Caco-2 (cell line): ENCODE results near the gene CTDNEP1. TPM values are rescaled to one million over a fixed set of nuclear protein-coding genes. Genes with fewer than 3 reads are reported as not detected.

Experiments
- BruUV-seq: library from RNA; stranded (reverse); fragments of 400-500 nt; replicated peaks from 2 replicates; lab custom pipeline; 2021; lab: Mats Ljungman, UMichigan
- CTCF ChIA-PET: fragments of 300-600 bp; sonication (Branson Sonifier 250); formaldehyde crosslinking; loops from one replicate; lab custom pipeline; 2022; ENCODE audit warnings: antibody characterized with exemption; lab: Charles Lee
- POLR2A ChIA-PET: fragments of 300-600 bp; sonication (Branson Sonifier 250); formaldehyde crosslinking; loops from one replicate; lab custom pipeline; 2022; ENCODE audit warnings: antibody characterized with exemption; lab: Charles Lee
- DNase-seq, 2 experiments: peaks; one replicate each; pipeline versions ENCODE4 v3.0.0 to v3.0.0-alpha.2; 2020 to 2022
- H3K27me3 ChIP-seq: replicated peaks from 2 replicates; pipeline ENCODE4 v1.6.0; 2011; ENCODE audit warnings: low read length; ENCODE audit not compliant: control insufficient read depth, insufficient read depth
- H3K36me3 ChIP-seq: 2 replicates; pipeline ENCODE4 v1.5.1; 2011; ENCODE audit warnings: low read length; ENCODE audit not compliant: control insufficient read depth, insufficient read depth
- H3K4me1 ChIP-seq: fragments of 250-450 bp; sonication (Bioruptor Pico); 2 replicates; pipeline ENCODE4 v1.5.1; 2020; ENCODE audit warnings: mild to moderate bottlenecking
- H3K4me3 ChIP-seq: 2 replicates; pipeline ENCODE4 v1.5.1; 2011; ENCODE audit warnings: low read depth, mild to moderate bottlenecking, control low read depth, low read length
- H3K9me3 ChIP-seq: fragments of 250-450 bp; sonication (Bioruptor Pico); 2 replicates; pipeline ENCODE4 v1.5.1; 2020; ENCODE audit warnings: mild to moderate bottlenecking, moderate library complexity
- H3K27ac Mint-ChIP-seq: one replicate; pipeline ENCODE4 v1.8.0; 2022; ENCODE audit warnings: mixed read lengths; ENCODE audit not compliant: unreplicated experiment
- H3K27me3 Mint-ChIP-seq: one replicate; pipeline ENCODE4 v1.8.0; 2022; ENCODE audit warnings: mixed read lengths; ENCODE audit not compliant: insufficient read depth, unreplicated experiment
- H3K36me3 Mint-ChIP-seq: one replicate; pipeline ENCODE4 v1.8.0; 2022; ENCODE audit warnings: mild to moderate bottlenecking, mixed read lengths; ENCODE audit not compliant: insufficient read depth, unreplicated experiment
- H3K4me1 Mint-ChIP-seq: one replicate; pipeline ENCODE4 v1.8.0; 2022; ENCODE audit warnings: low read depth, mixed read lengths; ENCODE audit not compliant: unreplicated experiment
- H3K4me3 Mint-ChIP-seq: one replicate; pipeline ENCODE4 v1.8.0; 2022; ENCODE audit warnings: mild to moderate bottlenecking, moderate library complexity, mixed read lengths; ENCODE audit not compliant: unreplicated experiment
- H3K9me3 Mint-ChIP-seq: one replicate; pipeline ENCODE4 v1.8.0; 2022; ENCODE audit warnings: mixed read lengths; ENCODE audit not compliant: unreplicated experiment
- intact Hi-C: fragments of 100-400 bp; cut with micrococcal nuclease; formaldehyde crosslinking; loops from one replicate; pipeline ENCODE4 v1.10.0; 2022; ENCODE audit not compliant: unreplicated experiment
- total RNA-seq: library from RNA; stranded (reverse); gene quantifications from 2 replicates; pipeline ENCODE4 v1.2.3, GENCODE V29; 2022
- TF ChIP-seq, protein P1 (sequence below), 2 experiments: fragments of 200-600 bp in 1 of 2; IDR thresholded peaks; 1 replicate in 1 of 2; 2 replicates in 1 of 2; pipeline versions ENCODE4 v1.5.1 to v1.8.0; 2011 to 2022; ENCODE audit warnings: antibody characterized with exemption in 1 of 2, control low read depth in 1 of 2, inconsistent platforms in 1 of 2, low read depth in 1 of 2, low read length in 1 of 2, mild to moderate bottlenecking in 1 of 2, moderate library complexity in 1 of 2; ENCODE audit not compliant: insufficient read depth in 1 of 2, severe bottlenecking in 1 of 2, unreplicated experiment in 1 of 2

The CTDNEP1 gene
- total RNA-seq, 1 experiment from 2014 or later: 71.1 TPM

DNA sequence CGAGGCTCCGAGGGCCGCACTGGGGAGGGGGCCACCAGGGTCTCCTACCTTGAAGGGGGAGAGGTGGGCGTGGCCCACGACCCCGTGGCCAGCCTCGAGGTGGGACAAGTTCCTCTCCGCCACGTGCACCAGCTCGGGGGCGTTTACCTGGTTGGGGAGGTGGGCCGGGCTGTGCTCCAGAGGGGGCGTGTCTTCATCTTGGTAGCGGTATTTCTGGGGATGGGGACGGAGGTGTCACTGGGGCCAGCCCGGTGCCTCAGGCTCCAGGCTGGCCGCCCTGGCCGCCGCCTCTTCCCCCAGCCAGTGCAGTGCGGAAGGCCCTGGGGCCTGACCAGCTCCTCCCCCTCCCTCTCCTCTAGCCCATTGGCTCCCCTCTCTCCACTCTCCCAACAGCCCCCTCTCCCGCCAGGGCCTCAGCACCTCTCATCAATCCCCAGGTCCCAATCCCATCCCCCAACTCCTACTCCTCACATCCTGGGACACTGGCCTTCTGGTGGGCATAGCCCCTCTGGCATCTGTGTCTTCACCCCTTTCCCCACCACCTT, 43.4 kb downstream of the CTDNEP1 start:
- no peak for DNase-seq
- ChIA-PET CTCF (no interaction called here), POLR2A (no interaction called here)
- TF ChIP-seq, protein P1, sequence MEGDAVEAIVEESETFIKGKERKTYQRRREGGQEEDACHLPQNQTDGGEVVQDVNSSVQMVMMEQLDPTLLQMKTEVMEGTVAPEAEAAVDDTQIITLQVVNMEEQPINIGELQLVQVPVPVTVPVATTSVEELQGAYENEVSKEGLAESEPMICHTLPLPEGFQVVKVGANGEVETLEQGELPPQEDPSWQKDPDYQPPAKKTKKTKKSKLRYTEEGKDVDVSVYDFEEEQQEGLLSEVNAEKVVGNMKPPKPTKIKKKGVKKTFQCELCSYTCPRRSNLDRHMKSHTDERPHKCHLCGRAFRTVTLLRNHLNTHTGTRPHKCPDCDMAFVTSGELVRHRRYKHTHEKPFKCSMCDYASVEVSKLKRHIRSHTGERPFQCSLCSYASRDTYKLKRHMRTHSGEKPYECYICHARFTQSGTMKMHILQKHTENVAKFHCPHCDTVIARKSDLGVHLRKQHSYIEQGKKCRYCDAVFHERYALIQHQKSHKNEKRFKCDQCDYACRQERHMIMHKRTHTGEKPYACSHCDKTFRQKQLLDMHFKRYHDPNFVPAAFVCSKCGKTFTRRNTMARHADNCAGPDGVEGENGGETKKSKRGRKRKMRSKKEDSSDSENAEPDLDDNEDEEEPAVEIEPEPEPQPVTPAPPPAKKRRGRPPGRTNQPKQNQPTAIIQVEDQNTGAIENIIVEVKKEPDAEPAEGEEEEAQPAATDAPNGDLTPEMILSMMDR (IDR thresholded peaks at IDR 0.05; ENCODE audit: insufficient read depth in 1 of 2, low read depth in 1 of 2, low read length in 1 of 2, severe bottlenecking in 1 of 2, unreplicated experiment in 1 of 2): no peak
- intact Hi-C loops: no loop called here
- Histone ChIP-seq H3K27me3 (no peaks in the 10 kb centered on the region), H3K4me3 (no peak overlapping the region), H3K36me3 (no peaks in the 10 kb centered on the region), H3K4me1 (no peaks in the 10 kb centered on the region), H3K9me3 (no peaks in the 10 kb centered on the region)
- Mint-ChIP-seq H3K27me3 (no peaks in the 10 kb centered on the region), H3K9me3 (no peaks in the 10 kb centered on the region), H3K36me3 (peaks cover 7% of the 10 kb centered on the region), H3K4me3 (no peak overlapping the region), H3K4me1 (peaks cover 6% of the 10 kb centered on the region), H3K27ac (no peak overlapping the region)
- BruUV-seq: no TSS peak

GRCh38 chr17:7207120-7208001, 44.2 kb downstream of the CTDNEP1 start:
- Mint-ChIP-seq H3K36me3 (peaks cover 7% of the 10 kb centered on the region), H3K27me3 (no peaks in the 10 kb centered on the region), H3K9me3 (no peaks in the 10 kb centered on the region), H3K27ac (no peak overlapping the region), H3K4me3 (no peak overlapping the region), H3K4me1 (peaks cover 6% of the 10 kb centered on the region)
- Histone ChIP-seq H3K36me3 (no peaks in the 10 kb centered on the region), H3K27me3 (no peaks in the 10 kb centered on the region), H3K9me3 (no peaks in the 10 kb centered on the region), H3K4me3 (no peak overlapping the region), H3K4me1 (no peaks in the 10 kb centered on the region)
- intact Hi-C loops: no loop called here
- DNase-seq: no peak
- TF ChIP-seq, protein P1 (IDR thresholded peaks at IDR 0.05; ENCODE audit: insufficient read depth in 1 of 2, low read depth in 1 of 2, low read length in 1 of 2, severe bottlenecking in 1 of 2, unreplicated experiment in 1 of 2): no peak
- POLR2A ChIA-PET: no interaction called here
- no TSS peak for BruUV-seq
- CTCF ChIA-PET: no interaction called here

DNA sequence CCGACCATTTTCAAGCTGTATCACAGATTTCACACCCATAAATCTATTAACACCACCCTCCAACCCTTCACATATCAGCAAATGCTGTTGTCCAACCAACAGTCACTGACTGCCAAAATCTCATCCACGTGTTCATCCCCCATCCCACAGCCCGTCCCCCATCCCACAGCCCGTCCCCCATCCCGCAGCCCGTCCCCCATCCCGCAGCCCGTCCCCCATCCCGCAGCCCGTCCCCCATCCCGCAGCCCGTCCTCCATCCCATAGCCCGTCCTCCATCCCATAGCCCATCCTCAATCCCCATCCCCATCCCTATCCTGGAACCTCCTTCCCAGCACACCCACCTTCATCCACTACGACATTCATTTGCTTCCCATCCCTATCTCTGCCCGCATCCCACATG, 46.0 kb downstream of the CTDNEP1 start:
- Histone ChIP-seq H3K9me3 (no peaks in the 10 kb centered on the region), H3K27me3 (no peaks in the 10 kb centered on the region), H3K4me3 (no peak overlapping the region), H3K36me3 (no peaks in the 10 kb centered on the region), H3K4me1 (no peaks in the 10 kb centered on the region)
- Mint-ChIP-seq H3K4me1 (peaks cover 6% of the 10 kb centered on the region), H3K27ac (no peak overlapping the region), H3K36me3 (peaks cover 7% of the 10 kb centered on the region), H3K9me3 (no peaks in the 10 kb centered on the region), H3K27me3 (no peaks in the 10 kb centered on the region), H3K4me3 (peak overlapping the region; percentile 66)
- TF ChIP-seq, protein P1 (IDR thresholded peaks at IDR 0.05; ENCODE audit: insufficient read depth in 1 of 2, low read depth in 1 of 2, low read length in 1 of 2, severe bottlenecking in 1 of 2, unreplicated experiment in 1 of 2): no peak
- ChIA-PET POLR2A (no interaction called here), CTCF (no interaction called here)
- no peak for DNase-seq
- intact Hi-C loops: no loop called here
- no TSS peak for BruUV-seq
